ENCODE results near the gene OR8J1.

OR8J1 gene

DNA sequence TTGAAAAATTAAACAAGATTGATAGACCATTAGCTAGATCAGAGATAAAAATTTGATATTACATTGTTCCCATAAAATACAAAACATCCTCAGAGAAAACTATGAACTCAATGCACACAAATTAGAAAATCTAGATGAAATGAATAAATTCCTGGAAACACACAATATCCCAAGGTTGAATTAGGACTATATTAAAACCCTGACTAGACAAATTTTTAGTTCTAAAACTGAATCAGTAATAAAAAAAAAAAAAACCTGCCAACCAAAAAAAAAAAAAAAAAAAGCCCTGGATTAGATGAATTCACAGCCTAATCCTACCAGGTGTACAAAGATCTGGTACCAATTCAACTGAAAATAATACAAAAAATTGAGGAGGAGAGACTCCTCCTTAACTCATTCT lies 13.8 kb upstream of the OR8J1 start:
- H3K4me1 ChIP-seq (ENCODE audit: insufficient read depth, poor library complexity, severe bottlenecking) = no peaks in the 10 kb centered on the region
- H3K4me3 ChIP-seq (ENCODE audit: severe bottlenecking) = no peak overlapping the region
- H3K27me3 ChIP-seq (ENCODE audit: insufficient read depth, poor library complexity, severe bottlenecking) = no peaks in the 10 kb centered on the region
- DNase-seq (ENCODE audit: low spot score) = no peak
- no peaks in the 10 kb centered on the region for H3K36me3 ChIP-seq (ENCODE audit: low read depth)
- no peak overlapping the region for H3K27ac ChIP-seq (ENCODE audit: poor library complexity, severe bottlenecking)
- no peak for ATAC-seq (ENCODE audit: low read depth)
- H3K9me3 ChIP-seq (ENCODE audit: severe bottlenecking) = no peaks in the 10 kb centered on the region
- TF ChIP-seq, protein P1, sequence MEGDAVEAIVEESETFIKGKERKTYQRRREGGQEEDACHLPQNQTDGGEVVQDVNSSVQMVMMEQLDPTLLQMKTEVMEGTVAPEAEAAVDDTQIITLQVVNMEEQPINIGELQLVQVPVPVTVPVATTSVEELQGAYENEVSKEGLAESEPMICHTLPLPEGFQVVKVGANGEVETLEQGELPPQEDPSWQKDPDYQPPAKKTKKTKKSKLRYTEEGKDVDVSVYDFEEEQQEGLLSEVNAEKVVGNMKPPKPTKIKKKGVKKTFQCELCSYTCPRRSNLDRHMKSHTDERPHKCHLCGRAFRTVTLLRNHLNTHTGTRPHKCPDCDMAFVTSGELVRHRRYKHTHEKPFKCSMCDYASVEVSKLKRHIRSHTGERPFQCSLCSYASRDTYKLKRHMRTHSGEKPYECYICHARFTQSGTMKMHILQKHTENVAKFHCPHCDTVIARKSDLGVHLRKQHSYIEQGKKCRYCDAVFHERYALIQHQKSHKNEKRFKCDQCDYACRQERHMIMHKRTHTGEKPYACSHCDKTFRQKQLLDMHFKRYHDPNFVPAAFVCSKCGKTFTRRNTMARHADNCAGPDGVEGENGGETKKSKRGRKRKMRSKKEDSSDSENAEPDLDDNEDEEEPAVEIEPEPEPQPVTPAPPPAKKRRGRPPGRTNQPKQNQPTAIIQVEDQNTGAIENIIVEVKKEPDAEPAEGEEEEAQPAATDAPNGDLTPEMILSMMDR (IDR thresholded peaks at IDR 0.05; ENCODE audit: poor library complexity, severe bottlenecking) = no peak

DNA sequence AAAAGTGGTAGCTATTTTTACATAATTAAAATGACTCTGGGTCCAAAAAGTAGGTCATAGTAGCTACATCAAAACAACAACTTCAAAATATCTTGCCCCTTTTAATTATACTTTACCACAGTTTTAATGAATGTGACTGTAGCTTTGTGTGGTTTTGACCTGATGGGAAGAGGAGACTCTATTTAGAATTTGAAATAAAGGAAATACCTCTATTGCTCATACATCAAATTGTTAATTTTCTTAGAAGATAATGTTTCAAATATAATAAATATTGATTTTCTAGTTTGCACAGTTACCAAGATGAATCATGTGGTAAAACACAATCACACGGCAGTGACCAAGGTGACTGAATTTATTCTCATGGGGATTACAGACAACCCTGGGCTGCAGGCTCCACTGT lies 8.4 kb upstream of the OR8J1 start, which contains the start of gene OR8K1:
Gene OR8K1, plus strand, starts transcription at position 301 of the 400 bp plus-strand sequence. Its CDS starts 0 bp downstream, at position 301.
- no peak for ATAC-seq (ENCODE audit: low read depth)
- H3K4me1 ChIP-seq (ENCODE audit: insufficient read depth, poor library complexity, severe bottlenecking) = no peaks in the 10 kb centered on the region
- H3K9me3 ChIP-seq (ENCODE audit: severe bottlenecking) = no peaks in the 10 kb centered on the region
- H3K36me3 ChIP-seq (ENCODE audit: low read depth) = no peaks in the 10 kb centered on the region
- no peak for DNase-seq (ENCODE audit: low spot score)
- H3K27me3 ChIP-seq (ENCODE audit: insufficient read depth, poor library complexity, severe bottlenecking) = no peaks in the 10 kb centered on the region
- TF ChIP-seq, protein P1 (IDR thresholded peaks at IDR 0.05; ENCODE audit: poor library complexity, severe bottlenecking) = no peak
- H3K27ac ChIP-seq (ENCODE audit: poor library complexity, severe bottlenecking) = no peak within 1 kb of the TSS
- H3K4me3 ChIP-seq (ENCODE audit: severe bottlenecking) = no peak within 1 kb of the TSS

- Histone ChIP-seq H3K27me3 (ENCODE audit: insufficient read depth, poor library complexity, severe bottlenecking) (no peaks in the 10 kb centered on the region), H3K4me3 (ENCODE audit: severe bottlenecking) (no peak within 1 kb of the TSS), H3K36me3 (ENCODE audit: low read depth) (no peaks in the 10 kb centered on the region), H3K9me3 (ENCODE audit: severe bottlenecking) (no peaks in the 10 kb centered on the region), H3K27ac (ENCODE audit: poor library complexity, severe bottlenecking) (no peak within 1 kb of the TSS), H3K4me1 (ENCODE audit: insufficient read depth, poor library complexity, severe bottlenecking) (no peaks in the 10 kb centered on the region)
- DNase-seq (ENCODE audit: low spot score) (no peak), ATAC-seq (ENCODE audit: low read depth) (no peak)
- TF ChIP-seq, protein P1 (IDR thresholded peaks at IDR 0.05; ENCODE audit: poor library complexity, severe bottlenecking) = no peak
These were observed 21.2 kb downstream of the OR8J1 start, which contains the start of gene OR8U1 for GRCh38 chr11:56375324-56375723. Gene OR8U1 (plus strand): TSS chr11:56375624. CDS start chr11:56375624, 0 bp downstream.

- Histone ChIP-seq H3K4me3 (ENCODE audit: severe bottlenecking) (no peak overlapping the region), H3K9me3 (ENCODE audit: severe bottlenecking) (no peaks in the 10 kb centered on the region), H3K27me3 (ENCODE audit: insufficient read depth, poor library complexity, severe bottlenecking) (no peaks in the 10 kb centered on the region), H3K4me1 (ENCODE audit: insufficient read depth, poor library complexity, severe bottlenecking) (no peaks in the 10 kb centered on the region), H3K27ac (ENCODE audit: poor library complexity, severe bottlenecking) (no peak overlapping the region), H3K36me3 (ENCODE audit: low read depth) (no peaks in the 10 kb centered on the region)
- TF ChIP-seq, protein P1 (IDR thresholded peaks at IDR 0.05; ENCODE audit: poor library complexity, severe bottlenecking) = no peak
- DNase-seq (ENCODE audit: low spot score) (no peak), ATAC-seq (ENCODE audit: low read depth) (no peak)
These were observed 26.0 kb downstream of the OR8J1 start for GRCh38 chr11:56380120-56380519.

DNA sequence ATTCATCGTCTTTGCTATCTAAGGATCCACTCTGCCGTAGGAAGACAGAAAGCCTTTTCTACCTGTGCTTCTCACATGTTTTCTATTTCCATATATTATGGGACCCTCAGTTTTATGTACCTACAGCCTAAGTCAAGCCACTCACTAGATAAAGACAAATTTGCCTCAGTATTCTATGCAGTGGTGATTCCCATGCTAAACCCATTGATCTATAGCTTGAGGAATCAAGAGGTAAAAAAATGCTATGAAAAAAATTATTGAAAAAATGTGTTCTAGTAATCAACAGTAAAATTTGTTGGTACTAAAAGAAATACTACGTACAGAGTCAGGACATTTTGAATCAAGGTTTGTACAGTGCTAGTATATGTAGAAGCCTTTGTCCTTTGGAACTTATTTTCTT lies 40.3 kb downstream of the OR8J1 start:
- ATAC-seq (ENCODE audit: low read depth) (no peak), DNase-seq (ENCODE audit: low spot score) (no peak)
- Histone ChIP-seq H3K9me3 (ENCODE audit: severe bottlenecking) (no peaks in the 10 kb centered on the region), H3K27ac (ENCODE audit: poor library complexity, severe bottlenecking) (no peak overlapping the region), H3K36me3 (ENCODE audit: low read depth) (no peaks in the 10 kb centered on the region), H3K27me3 (ENCODE audit: insufficient read depth, poor library complexity, severe bottlenecking) (no peaks in the 10 kb centered on the region), H3K4me3 (ENCODE audit: severe bottlenecking) (no peak overlapping the region), H3K4me1 (ENCODE audit: insufficient read depth, poor library complexity, severe bottlenecking) (no peaks in the 10 kb centered on the region)
- TF ChIP-seq, protein P1 (IDR thresholded peaks at IDR 0.05; ENCODE audit: poor library complexity, severe bottlenecking) = no peak
